Measurements from ENCODE around the gene SLC24A4. TPM values are rescaled to one million over a fixed set of nuclear protein-coding genes. Genes with fewer than 3 reads are reported as not detected.

Gene SLC24A4
- total and polyA plus RNA-seq, 2 donors (not counting 3 experiments of a cell fraction or from before 2014, with no cell fraction given), result 0.07 to 0.08 TPM

DNA sequence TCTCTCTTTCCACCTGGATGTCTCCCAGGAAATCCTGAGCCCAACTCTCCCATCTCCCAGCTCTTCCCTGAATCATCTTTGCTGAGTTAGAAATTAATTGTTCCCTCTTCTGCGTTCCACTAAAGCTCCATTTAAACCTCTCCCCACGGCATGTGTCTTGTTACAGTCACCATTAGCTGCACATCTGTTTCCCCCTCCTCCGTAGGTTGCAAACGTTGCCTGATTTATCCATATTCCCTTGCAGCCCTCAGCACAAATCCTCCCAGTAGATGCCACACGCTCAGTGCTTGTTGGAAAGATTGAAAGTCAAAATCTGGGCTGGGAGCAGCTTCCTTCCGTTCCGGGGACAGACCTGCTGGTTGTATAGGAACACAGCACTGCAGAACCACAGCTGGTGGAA lies 90.4 kb downstream of the SLC24A4 start:
- Histone ChIP-seq H2AFZ (ENCODE audit: low read depth, low read length) (no peak overlapping the region), H3K27me3 (ENCODE audit: control insufficient read depth in 2 of 2, insufficient read depth in 2 of 2, low read length in 2 of 2) (no peaks in the 10 kb centered on the region), H3K9ac (replicated peaks; ENCODE audit: extremely low read depth, insufficient read depth, low read length) (no peak overlapping the region), H3K27ac (ENCODE audit: insufficient read depth, low read depth, low read length) (no peak overlapping the region), H3K4me3 (replicated peaks in 1 of 3; ENCODE audit: insufficient read depth in 1 of 3, low read depth in 1 of 3, low read length in 3 of 3) (no peak overlapping the region), H4K20me1 (replicated peaks; ENCODE audit: control insufficient read depth, extremely low read depth, insufficient read depth, low read length) (no peaks in the 10 kb centered on the region), H3K9me1 (replicated peaks; ENCODE audit: control insufficient read depth, extremely low read depth, insufficient read depth, low read length) (no peaks in the 10 kb centered on the region), H3K36me3 (ENCODE audit: control insufficient read depth in 2 of 2, extremely low read depth in 1 of 2, insufficient read depth in 2 of 2, low read length in 2 of 2) (no peaks in the 10 kb centered on the region), H3K4me2 (ENCODE audit: insufficient read depth, low read length) (no peak overlapping the region), H3K4me1 (ENCODE audit: control insufficient read depth, extremely low read depth, insufficient read depth, low read length) (peaks cover 4% of the 10 kb centered on the region), H3K79me2 (ENCODE audit: control insufficient read depth, insufficient read depth, low read length) (no peaks in the 10 kb centered on the region), H3K9me3 (replicated peaks; ENCODE audit: control insufficient read depth, insufficient read depth, low read length) (no peaks in the 10 kb centered on the region)
- BruUV-seq (replicated peaks), result no TSS peak
- dilution Hi-C loops (cut with MboI; ENCODE audit: extremely low pct_ligation_motif_present, low sequenced_read_pairs), result no loop called here
- intact Hi-C loops (cut with micrococcal nuclease), result no loop called here
- CTCF ChIA-PET, result no interaction called here
- no peak for TF ChIP-seq MYC (IDR thresholded peaks at IDR 0.05; ENCODE audit: low read depth, low read length)
- no peak for TF ChIP-seq POLR2A (IDR thresholded peaks at IDR 0.05; ENCODE audit: low read depth, low read length)
- TF ChIP-seq, protein P1, sequence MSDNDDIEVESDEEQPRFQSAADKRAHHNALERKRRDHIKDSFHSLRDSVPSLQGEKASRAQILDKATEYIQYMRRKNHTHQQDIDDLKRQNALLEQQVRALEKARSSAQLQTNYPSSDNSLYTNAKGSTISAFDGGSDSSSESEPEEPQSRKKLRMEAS (IDR thresholded peaks at IDR 0.05; ENCODE audit: insufficient read depth, insufficient read length), result no peak
- TF ChIP-seq JUN (IDR thresholded peaks at IDR 0.05; ENCODE audit: borderline replicate concordance, insufficient read depth, insufficient read length, low read depth), result no peak
- TF ChIP-seq GATA2 (IDR thresholded peaks at IDR 0.05; ENCODE audit: insufficient read depth, insufficient read length, low read depth, low read length), result no peak
- TF ChIP-seq, protein P2, sequence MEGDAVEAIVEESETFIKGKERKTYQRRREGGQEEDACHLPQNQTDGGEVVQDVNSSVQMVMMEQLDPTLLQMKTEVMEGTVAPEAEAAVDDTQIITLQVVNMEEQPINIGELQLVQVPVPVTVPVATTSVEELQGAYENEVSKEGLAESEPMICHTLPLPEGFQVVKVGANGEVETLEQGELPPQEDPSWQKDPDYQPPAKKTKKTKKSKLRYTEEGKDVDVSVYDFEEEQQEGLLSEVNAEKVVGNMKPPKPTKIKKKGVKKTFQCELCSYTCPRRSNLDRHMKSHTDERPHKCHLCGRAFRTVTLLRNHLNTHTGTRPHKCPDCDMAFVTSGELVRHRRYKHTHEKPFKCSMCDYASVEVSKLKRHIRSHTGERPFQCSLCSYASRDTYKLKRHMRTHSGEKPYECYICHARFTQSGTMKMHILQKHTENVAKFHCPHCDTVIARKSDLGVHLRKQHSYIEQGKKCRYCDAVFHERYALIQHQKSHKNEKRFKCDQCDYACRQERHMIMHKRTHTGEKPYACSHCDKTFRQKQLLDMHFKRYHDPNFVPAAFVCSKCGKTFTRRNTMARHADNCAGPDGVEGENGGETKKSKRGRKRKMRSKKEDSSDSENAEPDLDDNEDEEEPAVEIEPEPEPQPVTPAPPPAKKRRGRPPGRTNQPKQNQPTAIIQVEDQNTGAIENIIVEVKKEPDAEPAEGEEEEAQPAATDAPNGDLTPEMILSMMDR (IDR thresholded peaks at IDR 0.05; ENCODE audit: extremely low read depth in 1 of 2, insufficient read depth in 1 of 2, low read depth in 1 of 2, low read length in 2 of 2), result no peak
- no peak for TF ChIP-seq FOS (IDR thresholded peaks at IDR 0.05; ENCODE audit: borderline replicate concordance, insufficient read depth, low read length)
- no peak for TF ChIP-seq EZH2 (IDR thresholded peaks at IDR 0.05; ENCODE audit: borderline replicate concordance, low read depth, low read length, severe bottlenecking)
- TF ChIP-seq POLR2AphosphoS5 (IDR thresholded peaks at IDR 0.05; ENCODE audit: insufficient read depth, low read depth, low read length), result no peak
- DNase-seq (ENCODE audit: low read depth, low spot score) (no peak), FAIRE-seq (no peak)
- POLR2A ChIA-PET, result no interaction called here

Data from endothelial cell of umbilical vein (primary cell).